Natural killer cell (primary cell): ENCODE measurements around the gene CEACAM19. TPM values are rescaled to one million over a fixed set of nuclear protein-coding genes. Genes with fewer than 3 reads are reported as not detected.
"Not testable (repeated sequence)": the region's sequence is repeated elsewhere in the genome, so short reads cannot be mapped to it uniquely, and the experiment has no call there.

Source experiments
- ATAC-seq, 3 donors: fragments of 150-1000 bp in 2 of 3; fragments of 200-7000 bp in 1 of 3; cut with Tn5 transposase; 1 replicate in 1 of 3; 2 replicates in 2 of 3; pipeline ENCODE4 v1.10.0; 2021; ENCODE audit warnings: mild to moderate bottlenecking in 2 of 3, moderate library complexity in 2 of 3
- DNase-seq, 2 donors: peaks; one replicate each; pipeline versions ENCODE4 v3.0.0 to v3.0.0-alpha.2; 2013 to 2021; ENCODE audit warnings: mixed read lengths in 1 of 2
- H3K27ac ChIP-seq: one replicate; pipeline ENCODE4 v1.5.1; 2013; ENCODE audit warnings: mild to moderate bottlenecking, low read length
- H3K27me3 ChIP-seq: one replicate; pipeline ENCODE4 v1.6.1; 2013; ENCODE audit warnings: low read length; ENCODE audit not compliant: control insufficient read depth, insufficient read depth
- H3K36me3 ChIP-seq: one replicate; pipeline ENCODE4 v1.6.1; 2013; ENCODE audit warnings: low read length; ENCODE audit not compliant: control insufficient read depth, insufficient read depth
- H3K4me1 ChIP-seq: one replicate; pipeline ENCODE4 v1.6.1; 2013; ENCODE audit warnings: low read length; ENCODE audit not compliant: control insufficient read depth, insufficient read depth
- H3K4me3 ChIP-seq: one replicate; pipeline ENCODE4 v1.5.1; 2013; ENCODE audit warnings: low read length
- H3K9me3 ChIP-seq: one replicate; pipeline ENCODE4 v1.6.1; 2013; ENCODE audit warnings: low read length; ENCODE audit not compliant: control insufficient read depth, insufficient read depth
- H3K27ac Mint-ChIP-seq, 2 donors: one replicate each; pipeline ENCODE4 v1.8.0; 2022; ENCODE audit warnings: mild to moderate bottlenecking in 2 of 2, mixed read lengths in 2 of 2, moderate library complexity in 1 of 2
- H3K27me3 Mint-ChIP-seq, 2 donors: one replicate each; pipeline ENCODE4 v1.8.0; 2022; ENCODE audit warnings: low read depth in 2 of 2, mixed read lengths in 2 of 2
- H3K36me3 Mint-ChIP-seq: one replicate; pipeline ENCODE4 v1.8.0; 2022; ENCODE audit warnings: mixed read lengths
- H3K4me1 Mint-ChIP-seq, 2 donors: one replicate each; pipeline ENCODE4 v1.8.0; 2022; ENCODE audit warnings: mixed read lengths in 2 of 2
- H3K4me3 Mint-ChIP-seq: one replicate; pipeline ENCODE4 v1.8.0; 2022; ENCODE audit warnings: mild to moderate bottlenecking, moderate library complexity, mixed read lengths
- H3K9me3 Mint-ChIP-seq, 2 donors: one replicate each; pipeline ENCODE4 v1.8.0; 2022; ENCODE audit warnings: mixed read lengths in 2 of 2
- CTCF ChIP-seq: fragments of 200-600 bp; IDR thresholded peaks from one replicate; pipeline ENCODE4 v1.8.0; 2022; ENCODE audit warnings: antibody characterized with exemption
- WGBS: methylation state at CpG from one replicate; pipeline ENCODE4 v1.1.7; 2013; ENCODE audit warnings: missing lambda C conversion rate; ENCODE audit not compliant: insufficient coverage; 5-methylcytosine and 5-hydroxymethylcytosine counted together
- intact Hi-C: fragments of 100-400 bp; cut with micrococcal nuclease; formaldehyde crosslinking; loops from one replicate; pipeline ENCODE4 v1.14.2; 2022
- total RNA-seq, 4 donors: library from RNA; stranded (reverse); fragments of 120-200 nt in 1 of 4; gene quantifications; one replicate each; pipeline versions ENCODE4 v1.2.3 to v1.2.4, GENCODE V29; 2013 to 2022

The CEACAM19 gene
- total RNA-seq, 3 donors from 2014 or later (not counting 1 experiment from before 2014, with no cell fraction given), result 2.6 to 4.1 (median 2.7) TPM

- ATAC-seq (no peak), DNase-seq (no peak)
- no peak overlapping the region for H3K4me3 Mint-ChIP-seq
- intact Hi-C loops, result loop anchor here (5.0 kb wide), 1 partner anchor 126 kb away; the partner anchor contains the start of gene NECTIN2
- no peaks in the 10 kb centered on the region for H3K9me3 Mint-ChIP-seq
- H3K4me1 ChIP-seq, result peaks cover 37% of the 10 kb centered on the region
- no peak overlapping the region for H3K4me3 ChIP-seq
- H3K27me3 Mint-ChIP-seq, result peaks cover 0 to 4% of the 10 kb centered on the region in 2 donors
- no peak for TF ChIP-seq CTCF
- peaks cover 9 to 12% of the 10 kb centered on the region in 2 donors for H3K4me1 Mint-ChIP-seq
- no peaks in the 10 kb centered on the region for H3K9me3 ChIP-seq
- H3K27me3 ChIP-seq, result peaks cover 2% of the 10 kb centered on the region
- no peaks in the 10 kb centered on the region for H3K36me3 ChIP-seq
- no peaks in the 10 kb centered on the region for H3K36me3 Mint-ChIP-seq
- no peak overlapping the region for H3K27ac Mint-ChIP-seq
- 60% methylated on average over 6 of the region's 6 CpGs for WGBS
- no peak overlapping the region for H3K27ac ChIP-seq
These were observed 49.7 kb downstream of the CEACAM19 start for GRCh38 chr19:44720945-44721344.

GRCh38 chr19:44721369-44721768 lies 50.1 kb downstream of the CEACAM19 start:
- not testable (repeated sequence) for H3K27ac ChIP-seq, H3K4me3 Mint-ChIP-seq, DNase-seq, ATAC-seq, H3K9me3 Mint-ChIP-seq, H3K27ac Mint-ChIP-seq, H3K27me3 ChIP-seq, H3K9me3 ChIP-seq, H3K36me3 ChIP-seq, H3K36me3 Mint-ChIP-seq, H3K4me3 ChIP-seq, H3K27me3 Mint-ChIP-seq
- H3K4me1 Mint-ChIP-seq, result peaks cover 9 to 12% of the 10 kb centered on the region in 2 donors
- WGBS, result 74% methylated on average over 5 of the region's 5 CpGs
- intact Hi-C loops, result loop anchor here (5.0 kb wide), 1 partner anchor 126 kb away; the partner anchor contains the start of gene NECTIN2
- peaks cover 37% of the 10 kb centered on the region for H3K4me1 ChIP-seq

GRCh38 chr19:44722131-44723121 lies 51.1 kb downstream of the CEACAM19 start:
- DNase-seq, result peak in 1 of 2 donors; percentile 44
- no peak overlapping the region for H3K27ac Mint-ChIP-seq
- TF ChIP-seq CTCF, result no peak

More at GRCh38 chr19:44722131-44723121, 51.1 kb downstream of the CEACAM19 start:
- Mint-ChIP-seq H3K36me3 (no peaks in the 10 kb centered on the region), H3K4me1 (peaks cover 9 to 12% of the 10 kb centered on the region in 2 donors), H3K9me3 (no peaks in the 10 kb centered on the region), H3K4me3 (no peak overlapping the region), H3K27me3 (peaks cover 0 to 7% of the 10 kb centered on the region in 2 donors)
- Histone ChIP-seq H3K27ac (no peak overlapping the region), H3K36me3 (no peaks in the 10 kb centered on the region), H3K4me3 (no peak overlapping the region), H3K4me1 (peaks cover 38% of the 10 kb centered on the region), H3K9me3 (no peaks in the 10 kb centered on the region), H3K27me3 (peaks cover 2% of the 10 kb centered on the region)
- peak in 2 of 3 donors; percentile 5 to 33 for ATAC-seq
- 18% methylated on average over 21 of the region's 21 CpGs for WGBS
- intact Hi-C loops, result loop anchor here (5.0 kb wide), 1 partner anchor 125 kb away; the partner anchor contains the start of gene NECTIN2
